K562 (cell line): Measurements from ENCODE around the gene GATAD2B. TPM values are rescaled to one million over a fixed set of nuclear protein-coding genes. Genes with fewer than 3 reads are reported as not detected.
A peak's percentile ranks its signal among the peaks of the same experiment; 100 is the strongest.

Source experiments
- ATF6 ChIP-seq: sonication (generic); formaldehyde crosslinking; IDR thresholded peaks from 2 replicates; pipeline ENCODE4 v1.4.0; 2020; ENCODE audit warnings: mild to moderate bottlenecking, missing genetic modification reagents
- CCAR2 ChIP-seq: fragments of 200-400 bp; formaldehyde crosslinking; IDR thresholded peaks from 2 replicates; pipeline ENCODE4 v1.6.1; 2017; ENCODE audit warnings: mild to moderate bottlenecking, low read depth, low read length
- DACH1 ChIP-seq: fragments of 450-650 bp; IDR thresholded peaks from 2 replicates; pipeline ENCODE4 v1.6.1; 2018; ENCODE audit not compliant: partially characterized antibody
- HCFC1 ChIP-seq: IDR thresholded peaks from 2 replicates; pipeline ENCODE4 v1.6.1; 2012; ENCODE audit warnings: low read depth, low read length, improper control_type of control experiment
- KDM5B ChIP-seq: fragments of 200-600 bp; sonication (generic); IDR thresholded peaks from 2 replicates; pipeline ENCODE4 v1.6.1; 2012; ENCODE audit warnings: low read depth, mild to moderate bottlenecking, moderate library complexity, low read length, control low read depth, inconsistent platforms; ENCODE audit not compliant: insufficient replicate concordance
- NCOA2 ChIP-seq, 2 experiments: fragments of 450-650 bp; IDR thresholded peaks; 2 replicates each; pipeline ENCODE4 v1.6.1; 2018; ENCODE audit warnings: mild to moderate bottlenecking in 2 of 2, moderate library complexity in 1 of 2; ENCODE audit not compliant: partially characterized antibody in 2 of 2
- NEUROD1 ChIP-seq: fragments of 150-350 bp; IDR thresholded peaks from 2 replicates; pipeline ENCODE4 v1.6.1; 2014; ENCODE audit warnings: borderline replicate concordance, low read length, low read depth; ENCODE audit not compliant: partially characterized antibody
- RAD21 ChIP-seq, 2 experiments: fragments of 250-450 bp in 1 of 2; fragments of 450-650 bp in 1 of 2; sonication (Bioruptor Pico) in 1 of 2; formaldehyde crosslinking in 1 of 2; IDR thresholded peaks in 1 of 2; conservative IDR thresholded peaks in 1 of 2; 2 replicates each; pipeline versions ENCODE4 v1.4.0 to v1.8.0; 2020 to 2022; ENCODE audit warnings: mild to moderate bottlenecking in 2 of 2, moderate library complexity in 1 of 2
- SMARCA4 ChIP-seq: fragments of 450-650 bp; IDR thresholded peaks from 2 replicates; pipeline ENCODE4 v1.6.1; 2016
- SMARCC2 ChIP-seq: fragments of 450-650 bp; IDR thresholded peaks from 2 replicates; pipeline ENCODE4 v1.6.1; 2017; ENCODE audit warnings: antibody characterized with exemption, moderate library complexity, mild to moderate bottlenecking, low read depth
- STAG1 ChIP-seq: sonication (generic); formaldehyde crosslinking; IDR thresholded peaks from 2 replicates; pipeline ENCODE4 v1.5.0; 2020; ENCODE audit warnings: missing genetic modification reagents, borderline replicate concordance
- TRIM24 ChIP-seq, 2 experiments: fragments of 450-650 bp; IDR thresholded peaks; 2 replicates each; pipeline ENCODE4 v1.6.1; 2016
- ZC3H4 ChIP-seq: sonication (generic); formaldehyde crosslinking; IDR thresholded peaks from 2 replicates; pipeline ENCODE4 v1.9.0; 2021; ENCODE audit warnings: missing genetic modification reagents, borderline replicate concordance
- ZNF12 ChIP-seq: sonication (generic); formaldehyde crosslinking; IDR thresholded peaks from 2 replicates; pipeline ENCODE4 v1.4.0; 2020; ENCODE audit warnings: mild to moderate bottlenecking, missing genetic modification reagents
- ZNF232 ChIP-seq: sonication (generic); formaldehyde crosslinking; IDR thresholded peaks from 2 replicates; pipeline ENCODE4 v1.8.0; 2022; ENCODE audit warnings: mild to moderate bottlenecking, missing genetic modification reagents
- ZNF3 ChIP-seq: fragments of 250-450 bp; sonication (Bioruptor Pico); IDR thresholded peaks from 2 replicates; pipeline ENCODE4 v1.5.0; 2021; ENCODE audit warnings: mild to moderate bottlenecking, moderate library complexity
- ZNF384 ChIP-seq: IDR thresholded peaks from 2 replicates; pipeline ENCODE4 v1.6.1; 2012; ENCODE audit warnings: low read depth, low read length, improper control_type of control experiment
- ZNF444 ChIP-seq: fragments of 250-450 bp; sonication (Bioruptor Pico); IDR thresholded peaks from 2 replicates; pipeline ENCODE4 v1.4.0; 2020; ENCODE audit warnings: mild to moderate bottlenecking, moderate library complexity
- polyA plus RNA-seq, 8 experiments: library from polyadenylated mRNA; depleted of rRNA in 4 of 8; stranded (reverse) in 5 of 8; unstranded in 3 of 8; fragments of >200 nt; fragmentation: Nextera tagmentation in 2 of 8; fragmentation: Illumina TruSeq in 1 of 8; extraction: Ambion mirVana in 2 of 8; extraction: Trizol in 1 of 8; gene quantifications; 2 replicates each; pipeline versions ENCODE4 v1.2.1 to v1.2.3, GENCODE V29; 2011 to 2014; ENCODE audit warnings: inconsistent platforms in 1 of 8, missing spikeins in 1 of 8
- total RNA-seq, 7 experiments: library from RNA; depleted of rRNA in 6 of 7; stranded (reverse); fragments of >200 nt in 6 of 7; fragmentation: Illumina TruSeq in 2 of 7; extraction: Trizol in 2 of 7; gene quantifications; 2 replicates each; pipeline versions ENCODE4 v1.2.1 to v1.2.3, GENCODE V29; 2011 to 2021; ENCODE audit warnings: low replicate concordance in 1 of 7
- TF ChIP-seq, protein P1 (sequence below): fragments of 200-800 bp; sonication (Bioruptor generic); IDR thresholded peaks from 2 replicates; pipeline ENCODE4 v1.6.1; 2017; ENCODE audit warnings: missing genetic modification characterization, missing compliant biosample characterization
- TF ChIP-seq, protein P2 (sequence below): fragments of 450-650 bp; IDR thresholded peaks from 2 replicates; pipeline ENCODE4 v1.6.1; 2017; ENCODE audit warnings: mild to moderate bottlenecking, moderate library complexity
- TF ChIP-seq, protein P3 (sequence below): sonication (generic); formaldehyde crosslinking; IDR thresholded peaks from 2 replicates; pipeline ENCODE4 v1.8.1; 2023; ENCODE audit warnings: mild to moderate bottlenecking, missing genetic modification reagents

GATAD2B gene
- total and polyA plus RNA-seq, 9 of the 15 experiments (the other 6 are each of a cell fraction or from before 2014, with no cell fraction given), result 1.5 to 40.2 (median 4.9) TPM

DNA sequence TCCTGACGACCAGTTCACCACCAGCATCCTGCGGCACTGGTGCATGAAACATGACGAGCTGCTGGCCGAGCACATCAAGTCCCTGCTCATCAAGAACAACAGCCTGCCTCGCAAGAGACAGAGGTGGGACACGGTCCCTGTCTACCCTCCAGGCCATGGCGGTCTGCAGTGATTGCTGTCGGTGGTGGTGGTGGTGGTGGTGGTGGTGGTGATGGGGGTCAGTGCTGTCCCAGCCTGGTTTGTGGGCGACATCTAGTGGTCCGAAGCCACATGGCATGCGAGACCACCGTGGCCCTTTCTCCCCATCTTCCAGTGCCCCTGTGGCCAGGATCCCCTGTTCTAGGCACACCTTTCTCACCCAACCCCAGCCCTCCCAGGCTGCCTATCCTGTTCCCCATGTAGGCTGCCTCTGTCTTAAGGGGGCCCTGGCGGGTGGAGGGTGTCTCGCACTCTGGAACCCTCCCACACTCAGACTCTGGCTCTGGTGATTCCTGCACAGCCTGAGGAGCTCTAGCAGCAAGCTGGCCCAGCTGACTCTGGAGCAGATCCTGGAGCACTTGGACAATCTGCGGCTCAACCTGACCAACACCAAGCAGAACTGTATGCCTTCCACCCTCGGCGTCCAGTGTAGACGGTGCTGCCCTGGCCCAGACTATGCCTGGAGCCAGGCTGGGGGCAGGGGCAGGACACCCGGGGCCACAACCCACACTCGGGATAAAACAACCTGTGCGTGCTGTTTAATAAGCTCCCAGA is 150.8 kb downstream of the GATAD2B start (continued):
- TF ChIP-seq HCFC1, result no peak
- TF ChIP-seq, protein P1, sequence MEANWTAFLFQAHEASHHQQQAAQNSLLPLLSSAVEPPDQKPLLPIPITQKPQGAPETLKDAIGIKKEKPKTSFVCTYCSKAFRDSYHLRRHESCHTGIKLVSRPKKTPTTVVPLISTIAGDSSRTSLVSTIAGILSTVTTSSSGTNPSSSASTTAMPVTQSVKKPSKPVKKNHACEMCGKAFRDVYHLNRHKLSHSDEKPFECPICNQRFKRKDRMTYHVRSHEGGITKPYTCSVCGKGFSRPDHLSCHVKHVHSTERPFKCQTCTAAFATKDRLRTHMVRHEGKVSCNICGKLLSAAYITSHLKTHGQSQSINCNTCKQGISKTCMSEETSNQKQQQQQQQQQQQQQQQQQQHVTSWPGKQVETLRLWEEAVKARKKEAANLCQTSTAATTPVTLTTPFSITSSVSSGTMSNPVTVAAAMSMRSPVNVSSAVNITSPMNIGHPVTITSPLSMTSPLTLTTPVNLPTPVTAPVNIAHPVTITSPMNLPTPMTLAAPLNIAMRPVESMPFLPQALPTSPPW (CRISPR knock-in tag), result no peak
- TF ChIP-seq KDM5B, result no peak
- TF ChIP-seq NCOA2 (IDR thresholded peaks at IDR 0.05; ENCODE audit: partially characterized antibody in 2 of 2), result no peak
- TF ChIP-seq ZNF3, result no peak
- no peak for TF ChIP-seq SMARCC2
- no peak for TF ChIP-seq ZNF232 (CRISPR knock-in tag)
- no peak for TF ChIP-seq ZC3H4
- TF ChIP-seq ZNF384, result no peak
- TF ChIP-seq RAD21 (CRISPR knock-in tag; conservative IDR thresholded peaks at IDR 0.05 in 1 of 2, IDR thresholded peaks at IDR 0.05 in 1 of 2), result peak; percentile 21 to 66; a peak in 2 of 4 replicates
- no peak for TF ChIP-seq SMARCA4
- no peak for TF ChIP-seq CCAR2
- no peak for TF ChIP-seq ZNF12 (CRISPR knock-in tag)
- no peak for TF ChIP-seq DACH1
- TF ChIP-seq, protein P2, sequence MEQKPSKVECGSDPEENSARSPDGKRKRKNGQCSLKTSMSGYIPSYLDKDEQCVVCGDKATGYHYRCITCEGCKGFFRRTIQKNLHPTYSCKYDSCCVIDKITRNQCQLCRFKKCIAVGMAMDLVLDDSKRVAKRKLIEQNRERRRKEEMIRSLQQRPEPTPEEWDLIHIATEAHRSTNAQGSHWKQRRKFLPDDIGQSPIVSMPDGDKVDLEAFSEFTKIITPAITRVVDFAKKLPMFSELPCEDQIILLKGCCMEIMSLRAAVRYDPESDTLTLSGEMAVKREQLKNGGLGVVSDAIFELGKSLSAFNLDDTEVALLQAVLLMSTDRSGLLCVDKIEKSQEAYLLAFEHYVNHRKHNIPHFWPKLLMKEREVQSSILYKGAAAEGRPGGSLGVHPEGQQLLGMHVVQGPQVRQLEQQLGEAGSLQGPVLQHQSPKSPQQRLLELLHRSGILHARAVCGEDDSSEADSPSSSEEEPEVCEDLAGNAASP, result no peak
- no peak for TF ChIP-seq NEUROD1
- no peak for TF ChIP-seq ATF6 (CRISPR knock-in tag)
- TF ChIP-seq, protein P3, sequence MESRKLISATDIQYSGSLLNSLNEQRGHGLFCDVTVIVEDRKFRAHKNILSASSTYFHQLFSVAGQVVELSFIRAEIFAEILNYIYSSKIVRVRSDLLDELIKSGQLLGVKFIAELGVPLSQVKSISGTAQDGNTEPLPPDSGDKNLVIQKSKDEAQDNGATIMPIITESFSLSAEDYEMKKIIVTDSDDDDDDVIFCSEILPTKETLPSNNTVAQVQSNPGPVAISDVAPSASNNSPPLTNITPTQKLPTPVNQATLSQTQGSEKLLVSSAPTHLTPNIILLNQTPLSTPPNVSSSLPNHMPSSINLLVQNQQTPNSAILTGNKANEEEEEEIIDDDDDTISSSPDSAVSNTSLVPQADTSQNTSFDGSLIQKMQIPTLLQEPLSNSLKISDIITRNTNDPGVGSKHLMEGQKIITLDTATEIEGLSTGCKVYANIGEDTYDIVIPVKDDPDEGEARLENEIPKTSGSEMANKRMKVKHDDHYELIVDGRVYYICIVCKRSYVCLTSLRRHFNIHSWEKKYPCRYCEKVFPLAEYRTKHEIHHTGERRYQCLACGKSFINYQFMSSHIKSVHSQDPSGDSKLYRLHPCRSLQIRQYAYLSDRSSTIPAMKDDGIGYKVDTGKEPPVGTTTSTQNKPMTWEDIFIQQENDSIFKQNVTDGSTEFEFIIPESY (CRISPR knock-in tag), result peak; percentile 32; the same call in 1 of the 2 replicates
- peak; percentile 75; the same call in 1 of the 2 replicates for TF ChIP-seq STAG1 (CRISPR knock-in tag)
- TF ChIP-seq TRIM24 (IDR thresholded peaks at IDR 0.05), result no peak
- TF ChIP-seq ZNF444, result no peak
